SK-N-SH treated with all-trans-retinoic acid at 6 μM for 48 hours (cell line): ENCODE measurements around the gene PIPOX.

Experiments
- ATAC-seq: fragments of 200-7000 bp; cut with Tn5 transposase; 3 replicates; pipeline ENCODE4 v1.9.1; 2020; ENCODE audit warnings: mild to moderate bottlenecking, moderate library complexity
- ARNTL ChIP-seq: fragments of 450-650 bp; formaldehyde crosslinking; IDR thresholded peaks from 2 replicates; pipeline ENCODE4 v1.5.0; 2020; ENCODE audit warnings: low read depth, mild to moderate bottlenecking, moderate library complexity, borderline replicate concordance
- BACH2 ChIP-seq: fragments of 250-450 bp; sonication (Bioruptor Pico); IDR thresholded peaks from 2 replicates; pipeline ENCODE4 v1.9.0; 2021; ENCODE audit warnings: mild to moderate bottlenecking, borderline replicate concordance
- CREB5 ChIP-seq: fragments of 250-450 bp; sonication (Bioruptor Pico); IDR thresholded peaks from 2 replicates; pipeline ENCODE4 v1.5.1; 2020; ENCODE audit warnings: low read depth, mild to moderate bottlenecking, moderate library complexity
- CSDC2 ChIP-seq: fragments of 250-450 bp; sonication (Bioruptor Pico); IDR thresholded peaks from 2 replicates; pipeline ENCODE4 v1.5.0; 2020; ENCODE audit warnings: mild to moderate bottlenecking, moderate library complexity
- CSRNP3 ChIP-seq: fragments of 250-450 bp; sonication (Bioruptor Pico); IDR thresholded peaks from 2 replicates; pipeline ENCODE4 v1.5.1; 2021; ENCODE audit warnings: mild to moderate bottlenecking, moderate library complexity
- ESRRG ChIP-seq: fragments of 250-450 bp; sonication (Bioruptor Pico); IDR thresholded peaks from 2 replicates; pipeline ENCODE4 v1.6.1; 2021; ENCODE audit warnings: mild to moderate bottlenecking
- GLIS3 ChIP-seq: fragments of 250-450 bp; sonication (Bioruptor Pico); IDR thresholded peaks from 2 replicates; pipeline ENCODE4 v1.5.0; 2020; ENCODE audit warnings: mild to moderate bottlenecking, moderate library complexity
- ISL1 ChIP-seq: fragments of 250-450 bp; sonication (Bioruptor Pico); IDR thresholded peaks from 2 replicates; pipeline ENCODE4 v2.1.2; 2022; ENCODE audit warnings: mild to moderate bottlenecking, moderate library complexity
- OSR1 ChIP-seq: fragments of 250-450 bp; sonication (Bioruptor Pico); IDR thresholded peaks from 2 replicates; pipeline ENCODE4 v1.8.0; 2022; ENCODE audit warnings: moderate library complexity, mild to moderate bottlenecking, inconsistent platforms
- POU6F1 ChIP-seq: fragments of 250-450 bp; sonication (Bioruptor Pico); IDR thresholded peaks from 2 replicates; pipeline ENCODE4 v1.8.0; 2021; ENCODE audit warnings: low read depth, mild to moderate bottlenecking, moderate library complexity, borderline replicate concordance
- PPARA ChIP-seq: fragments of 250-450 bp; sonication (Bioruptor Pico); IDR thresholded peaks from 2 replicates; pipeline ENCODE4 v1.5.0; 2020; ENCODE audit warnings: mild to moderate bottlenecking, borderline replicate concordance
- RARB ChIP-seq: fragments of 250-450 bp; sonication (Bioruptor Pico); IDR thresholded peaks from 2 replicates; pipeline ENCODE4 v1.8.0; 2021; ENCODE audit warnings: mild to moderate bottlenecking, moderate library complexity
- SNAI2 ChIP-seq: fragments of 250-450 bp; sonication (Bioruptor Pico); IDR thresholded peaks from 2 replicates; pipeline ENCODE4 v1.5.0; 2020; ENCODE audit warnings: mild to moderate bottlenecking, moderate library complexity
- TCF4 ChIP-seq: fragments of 250-450 bp; sonication (Bioruptor Pico); IDR thresholded peaks from 2 replicates; pipeline ENCODE4 v1.8.0; 2021; ENCODE audit warnings: mild to moderate bottlenecking, moderate library complexity, borderline replicate concordance
- TOX ChIP-seq: fragments of 250-450 bp; sonication (Bioruptor Pico); IDR thresholded peaks from 2 replicates; pipeline ENCODE4 v1.8.0; 2021; ENCODE audit warnings: mild to moderate bottlenecking, moderate library complexity, borderline replicate concordance
- TSHZ2 ChIP-seq: fragments of 250-450 bp; sonication (Bioruptor Pico); IDR thresholded peaks from 2 replicates; pipeline ENCODE4 v1.5.0; 2020; ENCODE audit warnings: mild to moderate bottlenecking, moderate library complexity
- ZC3H10 ChIP-seq: fragments of 250-450 bp; sonication (Bioruptor Pico); IDR thresholded peaks from 2 replicates; pipeline ENCODE4 v1.5.1; 2021; ENCODE audit warnings: mild to moderate bottlenecking, moderate library complexity
- ZFP3 ChIP-seq: fragments of 250-450 bp; sonication (Bioruptor Pico); IDR thresholded peaks from 2 replicates; pipeline ENCODE4 v1.5.0; 2020; ENCODE audit warnings: mild to moderate bottlenecking, moderate library complexity
- ZFP30 ChIP-seq: fragments of 450-650 bp; formaldehyde crosslinking; IDR thresholded peaks from 2 replicates; pipeline ENCODE4 v1.5.0; 2022; ENCODE audit warnings: mild to moderate bottlenecking, moderate library complexity
- ZNF565 ChIP-seq: fragments of 450-650 bp; formaldehyde crosslinking; conservative IDR thresholded peaks from 2 replicates; pipeline ENCODE4 v1.5.0; 2020; ENCODE audit warnings: low read depth, mild to moderate bottlenecking, moderate library complexity
- ZNF70 ChIP-seq: fragments of 450-650 bp; formaldehyde crosslinking; IDR thresholded peaks from 2 replicates; pipeline ENCODE4 v1.5.0; 2020; ENCODE audit warnings: mild to moderate bottlenecking, moderate library complexity
- ZNF8 ChIP-seq: fragments of 450-650 bp; formaldehyde crosslinking; IDR thresholded peaks from 2 replicates; pipeline ENCODE4 v1.5.0; 2020; ENCODE audit warnings: mild to moderate bottlenecking, moderate library complexity

Gene PIPOX

GRCh38 chr17:29096094-29096493, 53.2 kb downstream of the PIPOX start:
- TF ChIP-seq ZNF565 (CRISPR knock-in tag) (no peak), POU6F1 (no peak), ZFP30 (CRISPR knock-in tag) (no peak), TOX (CRISPR knock-in tag) (no peak), ZFP3 (CRISPR knock-in tag) (no peak), ZNF8 (no peak), ZNF70 (CRISPR knock-in tag) (no peak), ISL1 (CRISPR knock-in tag) (no peak), ARNTL (CRISPR knock-in tag) (no peak), TSHZ2 (no peak), TCF4 (CRISPR knock-in tag) (no peak), OSR1 (CRISPR knock-in tag) (no peak), CSDC2 (CRISPR knock-in tag) (no peak), RARB (CRISPR knock-in tag) (no peak), ESRRG (CRISPR knock-in tag) (no peak), BACH2 (CRISPR knock-in tag) (no peak), ZC3H10 (CRISPR knock-in tag) (no peak), CREB5 (CRISPR knock-in tag) (no peak)
- TF ChIP-seq, all 23 proteins: peak for 0
- ATAC-seq = no peak

GRCh38 chr17:29099527-29099926, 56.6 kb downstream of the PIPOX start:
- no peak for ATAC-seq
- no peak for TF ChIP-seq ARNTL (CRISPR knock-in tag)

GRCh38 chr17:29100296-29100695, 57.4 kb downstream of the PIPOX start:
- no peak for ATAC-seq
- no peak for TF ChIP-seq RARB (CRISPR knock-in tag)
- TF ChIP-seq PPARA (CRISPR knock-in tag) = no peak
- no peak for TF ChIP-seq CREB5 (CRISPR knock-in tag)

- no peak; the same call in 2 of the 3 replicates for ATAC-seq
- no peak for TF ChIP-seq ZC3H10 (CRISPR knock-in tag)
- TF ChIP-seq ZNF70 (CRISPR knock-in tag) = no peak
- TF ChIP-seq SNAI2 (CRISPR knock-in tag) = no peak
- TF ChIP-seq TCF4 (CRISPR knock-in tag) = no peak
- TF ChIP-seq POU6F1 = no peak
- no peak for TF ChIP-seq GLIS3
- no peak for TF ChIP-seq CSDC2 (CRISPR knock-in tag)
- TF ChIP-seq ZNF8 = no peak
- no peak for TF ChIP-seq ISL1 (CRISPR knock-in tag)
- no peak for TF ChIP-seq CSRNP3 (CRISPR knock-in tag)
- no peak for TF ChIP-seq ESRRG (CRISPR knock-in tag)
- TF ChIP-seq TOX (CRISPR knock-in tag) = no peak
- no peak for TF ChIP-seq TSHZ2
- no peak for TF ChIP-seq ZNF565 (CRISPR knock-in tag)
- TF ChIP-seq ZFP3 (CRISPR knock-in tag) = no peak
Observed at GRCh38 chr17:29102046-29102445, 59.1 kb downstream of the PIPOX start.
